GM12892 (cell line): Measurements from ENCODE around the gene TNS3.

Experiments used
- POLR2A ChIP-seq: IDR thresholded peaks from 2 replicates; pipeline ENCODE4 v1.6.1; 2011; ENCODE audit warnings: low read depth, low read length, control low read depth
- POLR2AphosphoS5 ChIP-seq: IDR thresholded peaks from 2 replicates; pipeline ENCODE4 v1.6.1; 2011; ENCODE audit warnings: low read depth, low read length, control low read depth

- no peak for TF ChIP-seq POLR2A
- no peak for TF ChIP-seq POLR2AphosphoS5
These were observed 263.3 kb downstream of the TNS3 start for GRCh38 chr7:47318395-47319182.
